CD14-positive monocyte (primary cell): ENCODE measurements around the gene GNS. TPM values are rescaled to one million over a fixed set of nuclear protein-coding genes. Genes with fewer than 3 reads are reported as not detected.

ENCODE experiments used
- DNase-seq, 3 donors: peaks; one replicate each; pipeline ENCODE4 v3.0.0-alpha.2; 2011 to 2022
- H2AFZ ChIP-seq: 2 replicates; pipeline ENCODE4 v1.6.0; 2012; ENCODE audit warnings: mild to moderate bottlenecking, low read depth, low read length, inconsistent platforms; ENCODE audit not compliant: insufficient read depth, poor library complexity, severe bottlenecking
- H3K27ac ChIP-seq, 2 donors: 1 replicate in 1 of 2; 2 replicates in 1 of 2; pipeline ENCODE4 v1.5.1; 2012 to 2013; ENCODE audit warnings: low read length in 2 of 2, control low read depth in 1 of 2, inconsistent platforms in 1 of 2, low read depth in 1 of 2, mild to moderate bottlenecking in 1 of 2
- H3K27me3 ChIP-seq, 2 donors: one replicate each; pipeline versions ENCODE4 v1.6.0 to v1.6.1; 2011 to 2013; ENCODE audit warnings: low read length in 2 of 2; ENCODE audit not compliant: control insufficient read depth in 2 of 2, insufficient read depth in 2 of 2
- H3K36me3 ChIP-seq, 2 donors: replicated peaks in 1 of 2; 1 replicate in 1 of 2; 2 replicates in 1 of 2; pipeline versions ENCODE4 v1.5.1 to v1.6.1; 2012 to 2013; ENCODE audit warnings: low read length in 2 of 2, control low read depth in 1 of 2, inconsistent platforms in 1 of 2, mild to moderate bottlenecking in 1 of 2; ENCODE audit not compliant: insufficient read depth in 2 of 2, control insufficient read depth in 1 of 2
- H3K4me1 ChIP-seq, 2 donors: 1 replicate in 1 of 2; 2 replicates in 1 of 2; pipeline versions ENCODE4 v1.5.1 to v1.6.1; 2012 to 2013; ENCODE audit warnings: low read length in 2 of 2, control low read depth in 1 of 2, inconsistent platforms in 1 of 2, mild to moderate bottlenecking in 1 of 2, moderate library complexity in 1 of 2; ENCODE audit not compliant: insufficient read depth in 2 of 2, control insufficient read depth in 1 of 2
- H3K4me2 ChIP-seq: replicated peaks from 2 replicates; pipeline ENCODE3; 2012; ENCODE audit warnings: low read length, moderate library complexity, mild to moderate bottlenecking; ENCODE audit not compliant: poor library complexity, severe bottlenecking; ENCODE audit errors: extremely low read depth
- H3K4me3 ChIP-seq, 3 experiments: fragments of 200-600 bp in 1 of 3; sonication (generic) in 1 of 3; replicated peaks in 1 of 3; 1 replicate in 2 of 3; 2 replicates in 1 of 3; pipeline ENCODE4 v1.5.1; 2011 to 2013; ENCODE audit warnings: low read length in 3 of 3, mild to moderate bottlenecking in 3 of 3, control low read depth in 2 of 3, low read depth in 2 of 3, inconsistent platforms in 1 of 3, moderate library complexity in 1 of 3
- H3K79me2 ChIP-seq: 2 replicates; pipeline ENCODE4 v1.6.0; 2012; ENCODE audit warnings: mild to moderate bottlenecking, control low read depth, inconsistent platforms, low read length, moderate library complexity; ENCODE audit not compliant: insufficient read depth
- H3K9ac ChIP-seq: 2 replicates; pipeline ENCODE4 v1.6.0; 2017; ENCODE audit warnings: low read length, mild to moderate bottlenecking; ENCODE audit not compliant: insufficient read depth, poor library complexity, severe bottlenecking
- H3K9me3 ChIP-seq, 2 donors: replicated peaks in 1 of 2; 1 replicate in 1 of 2; 2 replicates in 1 of 2; pipeline versions ENCODE4 v1.5.1 to v1.6.1; 2012 to 2013; ENCODE audit warnings: low read length in 2 of 2, control low read depth in 1 of 2; ENCODE audit not compliant: control insufficient read depth in 1 of 2, insufficient read depth in 1 of 2
- H4K20me1 ChIP-seq: 2 replicates; pipeline ENCODE4 v1.6.0; 2012; ENCODE audit warnings: mild to moderate bottlenecking, low read length, control low read depth, moderate library complexity; ENCODE audit not compliant: insufficient read depth
- H3K27ac Mint-ChIP-seq, 7 donors: one replicate each; pipeline ENCODE4 v1.8.0; 2020; ENCODE audit warnings: mild to moderate bottlenecking in 7 of 7, mixed read lengths in 7 of 7, moderate library complexity in 6 of 7, inconsistent platforms in 2 of 7
- H3K27me3 Mint-ChIP-seq, 3 donors: one replicate each; pipeline ENCODE4 v1.8.0; 2021 to 2022; ENCODE audit warnings: low read depth in 3 of 3, mild to moderate bottlenecking in 3 of 3, mixed read lengths in 3 of 3, moderate library complexity in 3 of 3, inconsistent platforms in 1 of 3
- H3K36me3 Mint-ChIP-seq, 2 donors: one replicate each; pipeline ENCODE4 v1.8.0; 2020; ENCODE audit warnings: mixed read lengths in 2 of 2, inconsistent platforms in 1 of 2, mild to moderate bottlenecking in 1 of 2
- H3K4me1 Mint-ChIP-seq: one replicate; pipeline ENCODE4 v1.8.0; 2020; ENCODE audit warnings: mild to moderate bottlenecking, mixed read lengths
- H3K4me3 Mint-ChIP-seq, 2 donors: one replicate each; pipeline ENCODE4 v1.8.0; 2020; ENCODE audit warnings: mild to moderate bottlenecking in 2 of 2, mixed read lengths in 2 of 2, moderate library complexity in 1 of 2
- H3K9me3 Mint-ChIP-seq, 7 donors: one replicate each; pipeline ENCODE4 v1.8.0; 2020 to 2022; ENCODE audit warnings: mixed read lengths in 7 of 7, mild to moderate bottlenecking in 6 of 7, moderate library complexity in 6 of 7, inconsistent platforms in 2 of 7
- CTCF ChIP-seq: fragments of 200-600 bp; IDR thresholded peaks from one replicate; pipeline ENCODE4 v1.8.0; 2022; ENCODE audit warnings: antibody characterized with exemption, mild to moderate bottlenecking
- WGBS: methylation state at CpG from one replicate; pipeline ENCODE4 v1.1.5; 2013; ENCODE audit warnings: missing lambda C conversion rate; ENCODE audit not compliant: insufficient coverage; 5-methylcytosine and 5-hydroxymethylcytosine counted together
- intact Hi-C, 2 donors: fragments of 100-400 bp; cut with micrococcal nuclease; formaldehyde crosslinking; loops; one replicate each; pipeline versions ENCODE4 v1.15.0 to v1.15.1; 2023
- polyA plus RNA-seq, 3 donors: library from polyadenylated mRNA; depleted of rRNA in 1 of 3; unstranded in 2 of 3; stranded (reverse) in 1 of 3; fragments of 300-500 nt in 2 of 3; fragments of >200 nt in 1 of 3; fragmentation: Illumina TruSeq in 2 of 3; gene quantifications; 1 replicate in 2 of 3; 2 replicates in 1 of 3; pipeline ENCODE4 v1.2.3, GENCODE V29; 2012 to 2021

Gene GNS
- polyA plus RNA-seq, 3 donors, result 103 to 274 (median 203) TPM

GRCh38 chr12:64696080-64696741, 63.0 kb downstream of the GNS start:
- H3K4me1 Mint-ChIP-seq, result peaks cover 27% of the 10 kb centered on the region
- H3K4me3 Mint-ChIP-seq, result no peak overlapping the region
- Histone ChIP-seq H3K4me1 (peaks cover 24 to 32% of the 10 kb centered on the region in 2 donors), H3K9me3 (no peaks in the 10 kb centered on the region), H3K79me2 (peaks cover 58% of the 10 kb centered on the region), H3K36me3 (peaks cover 64 to 87% of the 10 kb centered on the region in 2 donors), H3K27me3 (no peaks in the 10 kb centered on the region), H3K9ac (no peak overlapping the region), H3K4me3 (no peak overlapping the region), H3K4me2 (no peak overlapping the region), H3K27ac (peak overlapping the region in 1 of 2 donors; percentile 37), H2AFZ (no peak overlapping the region), H4K20me1 (peaks cover 80% of the 10 kb centered on the region)
- H3K27ac Mint-ChIP-seq, result peak overlapping the region in 4 of 7 donors; percentile 33 to 72 (median 44)
- no peak for DNase-seq
- peaks cover 0 to 2% (median 0%) of the 10 kb centered on the region in 3 donors for H3K27me3 Mint-ChIP-seq
- peaks cover 0 to 2% (median 0%) of the 10 kb centered on the region in 7 donors for H3K9me3 Mint-ChIP-seq
- peaks cover 65 to 86% of the 10 kb centered on the region in 2 donors for H3K36me3 Mint-ChIP-seq
- intact Hi-C loops, result loop anchor here (5.0 kb wide), 3 partner anchors 69 to 144 kb away; partner anchors contain the start of gene RASSF3 (in 1 of the 2)
- 83% methylated on average over 1 of the region's 1 CpG for WGBS
- TF ChIP-seq CTCF, result peak; percentile 37

DNA sequence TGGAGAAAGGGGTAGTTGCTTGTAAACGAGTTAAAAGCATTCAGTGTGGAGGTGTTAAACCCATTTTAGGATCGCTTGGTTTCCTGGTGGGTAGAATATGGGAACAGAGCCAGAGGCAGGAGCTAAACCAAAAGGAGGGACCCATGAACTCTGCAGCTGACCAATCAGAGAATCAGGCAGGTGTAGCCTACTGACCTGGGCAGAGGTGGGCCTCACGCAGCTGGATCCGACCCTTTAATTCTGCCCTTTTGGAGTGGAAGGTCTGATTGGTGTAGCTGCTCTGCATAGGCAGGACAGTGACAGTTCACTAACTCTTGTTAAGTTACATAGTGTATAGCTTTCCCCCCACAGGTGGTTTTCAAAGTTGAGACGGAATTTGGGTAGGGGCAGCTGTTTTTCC, 63.7 kb downstream of the GNS start:
- H3K4me3 ChIP-seq, result no peak overlapping the region
- peaks cover 18 to 27% of the 10 kb centered on the region in 2 donors for H3K4me1 ChIP-seq
- H3K27me3 ChIP-seq, result no peaks in the 10 kb centered on the region
- H3K27ac ChIP-seq, result peak overlapping the region; percentile 34 to 55
- TF ChIP-seq CTCF, result no peak
- Mint-ChIP-seq H3K9me3 (peaks cover 0 to 2% (median 0%) of the 10 kb centered on the region in 7 donors), H3K4me3 (no peak overlapping the region), H3K27ac (peak overlapping the region in 6 of 7 donors; percentile 4 to 80 (median 34)), H3K36me3 (peaks cover 61 to 81% of the 10 kb centered on the region in 2 donors), H3K27me3 (peaks cover 0 to 2% (median 0%) of the 10 kb centered on the region in 3 donors), H3K4me1 (peaks cover 21% of the 10 kb centered on the region)
- DNase-seq, result no peak
- H2AFZ ChIP-seq, result no peak overlapping the region
- H3K9me3 ChIP-seq, result no peaks in the 10 kb centered on the region
- intact Hi-C loops, result loop anchor here (5.0 kb wide), 3 partner anchors 68 to 143 kb away; partner anchors contain the start of gene RASSF3 (in 1 of the 2)
- peaks cover 85% of the 10 kb centered on the region for H4K20me1 ChIP-seq
- H3K36me3 ChIP-seq, result peaks cover 66 to 86% of the 10 kb centered on the region in 2 donors
- H3K79me2 ChIP-seq, result peaks cover 63% of the 10 kb centered on the region
- H3K9ac ChIP-seq, result no peak overlapping the region
- WGBS, result 67% methylated on average over 2 of the region's 5 CpGs
- no peak overlapping the region for H3K4me2 ChIP-seq
